WERI-Rb-1 (cell line): ENCODE data around the gene SCGN.

Experiments used
- DNase-seq: peaks from one replicate; pipeline ENCODE4 v3.0.0-alpha.2; 2020
- H3K27ac ChIP-seq: fragments of 250-450 bp; sonication (Bioruptor Pico); 2 replicates; pipeline ENCODE4 v1.5.1; 2020; ENCODE audit warnings: mild to moderate bottlenecking, moderate library complexity
- H3K27me3 ChIP-seq: fragments of 250-450 bp; sonication (Bioruptor Pico); 2 replicates; pipeline ENCODE4 v1.5.1; 2021; ENCODE audit warnings: mild to moderate bottlenecking, low read depth, moderate library complexity; ENCODE audit not compliant: insufficient read depth, severe bottlenecking
- H3K36me3 ChIP-seq: fragments of 250-450 bp; sonication (Bioruptor Pico); 2 replicates; pipeline ENCODE4 v1.5.1; 2020; ENCODE audit warnings: mild to moderate bottlenecking, moderate library complexity
- H3K4me3 ChIP-seq: 2 replicates; pipeline ENCODE4 v1.5.1; 2011; ENCODE audit warnings: low read depth, mild to moderate bottlenecking, control low read depth, low read length
- H3K9me3 ChIP-seq: fragments of 250-450 bp; sonication (Bioruptor Pico); 2 replicates; pipeline ENCODE4 v1.5.1; 2021; ENCODE audit warnings: mild to moderate bottlenecking, moderate library complexity; ENCODE audit not compliant: severe bottlenecking
- TF ChIP-seq, protein P1 (sequence below): IDR thresholded peaks from 2 replicates; pipeline ENCODE4 v1.5.1; 2011; ENCODE audit warnings: low read depth, mild to moderate bottlenecking, control low read depth, inconsistent platforms, low read length

The SCGN gene

DNA sequence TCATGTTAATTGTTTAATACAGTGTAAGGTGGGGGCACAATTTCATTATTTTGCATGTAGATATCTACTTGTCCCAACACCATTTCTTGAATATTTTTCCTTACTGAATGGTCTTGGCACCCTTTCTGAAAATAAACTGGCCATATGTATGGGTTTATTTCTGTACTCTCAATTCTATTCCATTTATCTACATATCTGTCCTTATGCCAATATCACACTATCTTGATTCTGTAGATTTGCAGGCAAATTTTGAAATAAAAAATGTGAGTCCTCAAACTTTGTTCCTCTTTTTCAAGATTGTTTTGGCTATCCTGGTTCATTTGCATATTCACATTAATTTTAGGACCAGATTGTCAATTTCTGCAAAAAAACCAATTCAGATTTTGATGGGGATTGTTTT is 34.8 kb downstream of the SCGN start:
- Histone ChIP-seq H3K9me3 (no peaks in the 10 kb centered on the region), H3K36me3 (no peaks in the 10 kb centered on the region), H3K27ac (no peak overlapping the region), H3K4me3 (no peak overlapping the region), H3K27me3 (no peaks in the 10 kb centered on the region)
- TF ChIP-seq, protein P1, sequence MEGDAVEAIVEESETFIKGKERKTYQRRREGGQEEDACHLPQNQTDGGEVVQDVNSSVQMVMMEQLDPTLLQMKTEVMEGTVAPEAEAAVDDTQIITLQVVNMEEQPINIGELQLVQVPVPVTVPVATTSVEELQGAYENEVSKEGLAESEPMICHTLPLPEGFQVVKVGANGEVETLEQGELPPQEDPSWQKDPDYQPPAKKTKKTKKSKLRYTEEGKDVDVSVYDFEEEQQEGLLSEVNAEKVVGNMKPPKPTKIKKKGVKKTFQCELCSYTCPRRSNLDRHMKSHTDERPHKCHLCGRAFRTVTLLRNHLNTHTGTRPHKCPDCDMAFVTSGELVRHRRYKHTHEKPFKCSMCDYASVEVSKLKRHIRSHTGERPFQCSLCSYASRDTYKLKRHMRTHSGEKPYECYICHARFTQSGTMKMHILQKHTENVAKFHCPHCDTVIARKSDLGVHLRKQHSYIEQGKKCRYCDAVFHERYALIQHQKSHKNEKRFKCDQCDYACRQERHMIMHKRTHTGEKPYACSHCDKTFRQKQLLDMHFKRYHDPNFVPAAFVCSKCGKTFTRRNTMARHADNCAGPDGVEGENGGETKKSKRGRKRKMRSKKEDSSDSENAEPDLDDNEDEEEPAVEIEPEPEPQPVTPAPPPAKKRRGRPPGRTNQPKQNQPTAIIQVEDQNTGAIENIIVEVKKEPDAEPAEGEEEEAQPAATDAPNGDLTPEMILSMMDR = no peak
- no peak for DNase-seq

- H3K9me3 ChIP-seq = no peaks in the 10 kb centered on the region
- no peaks in the 10 kb centered on the region for H3K27me3 ChIP-seq
- H3K36me3 ChIP-seq = no peaks in the 10 kb centered on the region
- no peak overlapping the region for H3K27ac ChIP-seq
- TF ChIP-seq, protein P1 = no peak
- no peak overlapping the region for H3K4me3 ChIP-seq
- no peak for DNase-seq
Observed at GRCh38 chr6:25689966-25690365, 38.0 kb downstream of the SCGN start.

- H3K9me3 ChIP-seq = no peaks in the 10 kb centered on the region
- no peaks in the 10 kb centered on the region for H3K36me3 ChIP-seq
- DNase-seq = no peak
- TF ChIP-seq, protein P1 = no peak
- H3K4me3 ChIP-seq = no peak overlapping the region
- H3K27ac ChIP-seq = no peak overlapping the region
- no peaks in the 10 kb centered on the region for H3K27me3 ChIP-seq
Observed at GRCh38 chr6:25691894-25692293, 39.9 kb downstream of the SCGN start.

DNA sequence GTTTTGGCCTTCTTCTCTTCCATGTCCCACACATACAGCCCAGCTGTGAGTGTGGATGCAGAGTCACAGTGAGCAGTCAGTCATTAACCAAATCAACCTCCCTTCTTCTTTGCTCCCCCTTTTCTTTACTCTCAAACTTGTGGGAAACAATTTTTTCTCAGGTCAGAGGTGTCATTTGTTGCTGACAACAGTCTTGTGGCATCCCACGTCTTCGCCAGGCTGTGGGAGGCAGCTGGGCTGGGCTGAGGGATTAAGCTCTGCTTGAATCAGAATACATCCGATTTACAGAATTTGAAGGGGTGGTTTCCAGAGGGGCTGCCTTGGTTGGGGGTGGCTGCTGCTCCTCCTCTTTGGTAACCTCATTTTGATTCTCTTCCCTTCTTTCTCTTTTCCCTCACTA is 40.5 kb downstream of the SCGN start:
- TF ChIP-seq, protein P1 = no peak
- peak; percentile 61 for DNase-seq

GRCh38 chr6:25694366-25694765 is 42.4 kb downstream of the SCGN start:
- Histone ChIP-seq H3K27ac (no peak overlapping the region), H3K9me3 (no peaks in the 10 kb centered on the region), H3K4me3 (no peak overlapping the region), H3K27me3 (no peaks in the 10 kb centered on the region), H3K36me3 (no peaks in the 10 kb centered on the region)
- DNase-seq = no peak
- TF ChIP-seq, protein P1 = no peak

More for the DNA sequence above, 40.5 kb downstream of the SCGN start:
- H3K4me3 ChIP-seq = no peak overlapping the region
- no peak overlapping the region for H3K27ac ChIP-seq
- H3K36me3 ChIP-seq = no peaks in the 10 kb centered on the region
- H3K27me3 ChIP-seq = no peaks in the 10 kb centered on the region
- H3K9me3 ChIP-seq = no peaks in the 10 kb centered on the region

GRCh38 chr6:25695671-25696070 is 43.7 kb downstream of the SCGN start:
- no peak for DNase-seq
- Histone ChIP-seq H3K27ac (no peak overlapping the region), H3K4me3 (no peak overlapping the region), H3K27me3 (no peaks in the 10 kb centered on the region), H3K36me3 (no peaks in the 10 kb centered on the region), H3K9me3 (peaks cover 3% of the 10 kb centered on the region)
- TF ChIP-seq, protein P1 = no peak
